Measurements from ENCODE around the gene SYNPR. TPM values are rescaled to one million over a fixed set of nuclear protein-coding genes. Genes with fewer than 3 reads are reported as not detected.

SYNPR gene
- total RNA-seq, 1 experiment from 2014 or later: not detected

DNA sequence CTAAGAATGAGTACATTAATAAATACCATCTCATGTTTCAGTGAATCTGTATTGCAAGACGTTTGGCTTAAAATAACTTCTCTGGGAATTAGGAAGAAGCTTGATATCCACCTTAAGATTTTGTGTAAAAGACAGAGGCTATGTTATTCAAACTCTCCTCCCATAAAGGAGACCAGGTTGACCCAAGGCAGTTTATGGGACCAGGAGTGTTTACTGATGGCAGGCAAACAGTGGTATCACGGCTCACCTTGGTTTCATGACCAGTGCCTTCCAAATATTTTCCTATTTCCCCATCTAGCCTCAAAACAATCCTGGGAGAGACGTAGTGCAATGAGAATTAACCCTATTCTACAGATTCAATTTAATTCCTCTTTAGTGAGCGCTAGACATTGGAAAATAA is 284.2 kb downstream of the SYNPR start:
- no peaks in the 10 kb centered on the region for H3K27me3 ChIP-seq (ENCODE audit: low read length)
- no peak overlapping the region for H2AFZ ChIP-seq (ENCODE audit: low read length)
- H3K36me3 ChIP-seq (ENCODE audit: low read depth, low read length): no peaks in the 10 kb centered on the region
- intact Hi-C loops (cut with micrococcal nuclease): no loop called here
- H4K20me1 ChIP-seq (ENCODE audit: low read length): no peaks in the 10 kb centered on the region
- no TSS peak for BruUV-seq (replicated peaks)
- H3K4me3 ChIP-seq (ENCODE audit: low read length): no peak overlapping the region
- no peak overlapping the region for H3K4me2 ChIP-seq (ENCODE audit: low read length)
- no peaks in the 10 kb centered on the region for H3F3A ChIP-seq (ENCODE audit: low read length, unreplicated experiment)
- ATAC-seq (no peak), DNase-seq (no peak)
- CTCF ChIA-PET: no interaction called here
- no peaks in the 10 kb centered on the region for H3K9me3 ChIP-seq (ENCODE audit: low read length)
- POLR2A ChIA-PET (ENCODE audit: unreplicated experiment): no interaction called here
- no peaks in the 10 kb centered on the region for H3K79me2 ChIP-seq (ENCODE audit: low read length)
- no peaks in the 10 kb centered on the region for H3K4me1 ChIP-seq (ENCODE audit: insufficient read depth, low read length)
- no peak overlapping the region for H3K27ac ChIP-seq (ENCODE audit: low read length)
- H3K9me2 ChIP-seq (replicated peaks; ENCODE audit: low read length): no peaks in the 10 kb centered on the region
- H3K9ac ChIP-seq (ENCODE audit: low read length): no peak overlapping the region
- TF ChIP-seq, protein P1, sequence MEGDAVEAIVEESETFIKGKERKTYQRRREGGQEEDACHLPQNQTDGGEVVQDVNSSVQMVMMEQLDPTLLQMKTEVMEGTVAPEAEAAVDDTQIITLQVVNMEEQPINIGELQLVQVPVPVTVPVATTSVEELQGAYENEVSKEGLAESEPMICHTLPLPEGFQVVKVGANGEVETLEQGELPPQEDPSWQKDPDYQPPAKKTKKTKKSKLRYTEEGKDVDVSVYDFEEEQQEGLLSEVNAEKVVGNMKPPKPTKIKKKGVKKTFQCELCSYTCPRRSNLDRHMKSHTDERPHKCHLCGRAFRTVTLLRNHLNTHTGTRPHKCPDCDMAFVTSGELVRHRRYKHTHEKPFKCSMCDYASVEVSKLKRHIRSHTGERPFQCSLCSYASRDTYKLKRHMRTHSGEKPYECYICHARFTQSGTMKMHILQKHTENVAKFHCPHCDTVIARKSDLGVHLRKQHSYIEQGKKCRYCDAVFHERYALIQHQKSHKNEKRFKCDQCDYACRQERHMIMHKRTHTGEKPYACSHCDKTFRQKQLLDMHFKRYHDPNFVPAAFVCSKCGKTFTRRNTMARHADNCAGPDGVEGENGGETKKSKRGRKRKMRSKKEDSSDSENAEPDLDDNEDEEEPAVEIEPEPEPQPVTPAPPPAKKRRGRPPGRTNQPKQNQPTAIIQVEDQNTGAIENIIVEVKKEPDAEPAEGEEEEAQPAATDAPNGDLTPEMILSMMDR (conservative IDR thresholded peaks at IDR 0.05; ENCODE audit: low read depth, low read length): no peak
- no peak for TF ChIP-seq EZH2phosphoT487 (IDR thresholded peaks at IDR 0.05; ENCODE audit: borderline replicate concordance, low read length)
- no peak for TF ChIP-seq EZH2 (IDR thresholded peaks at IDR 0.05; ENCODE audit: low read length, unreplicated experiment)

DNA sequence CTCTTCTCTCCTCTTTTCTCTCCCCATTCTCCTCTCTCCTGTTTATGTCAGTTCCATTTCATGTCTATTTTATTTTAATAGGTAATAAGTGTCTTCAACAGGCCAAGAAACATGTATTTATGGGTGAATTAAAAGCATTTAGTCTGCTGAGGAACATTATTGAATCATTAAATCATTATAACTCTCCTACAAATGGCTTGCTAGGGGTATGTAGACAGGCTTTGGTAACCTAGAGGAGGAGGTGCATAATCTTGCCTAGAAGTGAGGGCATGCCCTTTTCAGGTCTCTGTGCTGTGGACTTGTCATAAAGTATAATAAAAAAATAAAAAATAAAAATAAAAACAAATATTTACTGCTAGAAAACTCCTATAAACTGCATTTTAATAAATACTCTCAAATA is 285.5 kb downstream of the SYNPR start:
- no peak overlapping the region for H3K4me2 ChIP-seq (ENCODE audit: low read length)
- H3K36me3 ChIP-seq (ENCODE audit: low read depth, low read length): no peaks in the 10 kb centered on the region
- H3K9ac ChIP-seq (ENCODE audit: low read length): no peak overlapping the region
- TF ChIP-seq EZH2 (IDR thresholded peaks at IDR 0.05; ENCODE audit: low read length, unreplicated experiment) (no peak), EZH2phosphoT487 (IDR thresholded peaks at IDR 0.05; ENCODE audit: borderline replicate concordance, low read length) (no peak)
- TF ChIP-seq, protein P1 (conservative IDR thresholded peaks at IDR 0.05; ENCODE audit: low read depth, low read length): no peak
- H3K9me3 ChIP-seq (ENCODE audit: low read length): no peaks in the 10 kb centered on the region
- DNase-seq (no peak), ATAC-seq (no peak)
- H3K4me3 ChIP-seq (ENCODE audit: low read length): no peak overlapping the region
- no TSS peak for BruUV-seq (replicated peaks)
- H3K27me3 ChIP-seq (ENCODE audit: low read length): no peaks in the 10 kb centered on the region
- CTCF ChIA-PET: no interaction called here
- no peaks in the 10 kb centered on the region for H3K4me1 ChIP-seq (ENCODE audit: insufficient read depth, low read length)
- no peaks in the 10 kb centered on the region for H4K20me1 ChIP-seq (ENCODE audit: low read length)
- intact Hi-C loops (cut with micrococcal nuclease): no loop called here
- no peaks in the 10 kb centered on the region for H3F3A ChIP-seq (ENCODE audit: low read length, unreplicated experiment)
- no peak overlapping the region for H3K27ac ChIP-seq (ENCODE audit: low read length)
- H2AFZ ChIP-seq (ENCODE audit: low read length): no peak overlapping the region
- no peaks in the 10 kb centered on the region for H3K79me2 ChIP-seq (ENCODE audit: low read length)
- POLR2A ChIA-PET (ENCODE audit: unreplicated experiment): no interaction called here
- H3K9me2 ChIP-seq (replicated peaks; ENCODE audit: low read length): no peaks in the 10 kb centered on the region

DNA sequence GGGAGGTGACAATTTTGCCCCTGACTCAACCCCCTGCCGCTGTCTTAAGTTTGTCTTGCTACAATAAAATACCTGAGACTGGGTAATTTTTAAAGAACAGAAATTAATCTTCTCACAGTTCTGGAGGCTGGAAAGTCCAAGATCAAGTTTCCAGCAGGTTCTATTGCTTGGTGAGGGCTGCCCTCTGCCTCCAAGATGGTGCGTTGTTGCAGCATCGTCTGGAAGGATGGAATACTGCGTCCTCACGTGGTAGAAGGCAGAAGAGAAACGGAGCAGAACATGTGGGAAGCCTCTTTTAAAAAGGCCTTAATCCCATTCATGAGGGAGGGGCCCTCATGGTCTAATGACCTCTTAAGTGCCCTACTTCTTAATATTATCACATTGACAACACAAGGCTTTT is 287.1 kb downstream of the SYNPR start:
- Histone ChIP-seq H2AFZ (ENCODE audit: low read length) (no peak overlapping the region), H3K9ac (ENCODE audit: low read length) (no peak overlapping the region), H4K20me1 (ENCODE audit: low read length) (no peaks in the 10 kb centered on the region), H3K4me1 (ENCODE audit: insufficient read depth, low read length) (no peaks in the 10 kb centered on the region), H3K36me3 (ENCODE audit: low read depth, low read length) (no peaks in the 10 kb centered on the region), H3F3A (ENCODE audit: low read length, unreplicated experiment) (no peaks in the 10 kb centered on the region), H3K4me2 (ENCODE audit: low read length) (no peak overlapping the region), H3K27me3 (ENCODE audit: low read length) (peaks cover 5% of the 10 kb centered on the region; the same call in 1 of the 2 replicates), H3K4me3 (ENCODE audit: low read length) (no peak overlapping the region), H3K9me3 (ENCODE audit: low read length) (no peaks in the 10 kb centered on the region), H3K9me2 (replicated peaks; ENCODE audit: low read length) (no peaks in the 10 kb centered on the region), H3K79me2 (ENCODE audit: low read length) (no peaks in the 10 kb centered on the region), H3K27ac (ENCODE audit: low read length) (no peak overlapping the region)
- no TSS peak for BruUV-seq (replicated peaks)
- intact Hi-C loops (cut with micrococcal nuclease): no loop called here
- TF ChIP-seq, protein P1 (conservative IDR thresholded peaks at IDR 0.05; ENCODE audit: low read depth, low read length): no peak
- POLR2A ChIA-PET (ENCODE audit: unreplicated experiment): no interaction called here
- DNase-seq: no peak
- CTCF ChIA-PET: no interaction called here
- ATAC-seq: no peak

All from PC-3 (cell line).